Fibroblast of the conjunctiva (primary cell): ENCODE data around the gene TYMP.

Experiments used
- DNase-seq: peaks from one replicate; pipeline ENCODE4 v3.0.0-alpha.2; 2010; ENCODE audit warnings: low read depth

TYMP gene

GRCh38 chr22:50529897-50530579, at the start of gene TYMP:
Gene TYMP, minus strand, starts transcription at chr22:50530012. Its CDS starts 303 bp downstream, at chr22:50529709.
- peak; percentile 48 for DNase-seq

GRCh38 chr22:50578776-50579310, 49.0 kb upstream of the TYMP start:
- no peak for DNase-seq

GRCh38 chr22:50577987-50578775, 48.4 kb upstream of the TYMP start, which contains the start of gene CPT1B:
Gene CPT1B, minus strand, starts transcription at chr22:50578427. Its CDS starts 512 bp downstream, at chr22:50577915.
- no peak for DNase-seq

- DNase-seq: no peak
These were observed 47.8 kb upstream of the TYMP start for GRCh38 chr22:50577697-50577986.

- DNase-seq: no peak
These were observed 47.2 kb upstream of the TYMP start for GRCh38 chr22:50576806-50577696.

- DNase-seq: peak; percentile 12
These were observed 46.3 kb upstream of the TYMP start for GRCh38 chr22:50576070-50576469.

- DNase-seq: no peak
These were observed 45.7 kb upstream of the TYMP start for GRCh38 chr22:50575426-50575941.

GRCh38 chr22:50574383-50574755, 44.6 kb upstream of the TYMP start:
- no peak for DNase-seq

GRCh38 chr22:50573491-50574382, 43.9 kb upstream of the TYMP start:
- DNase-seq: no peak

- no peak for DNase-seq
These were observed 43.2 kb upstream of the TYMP start for GRCh38 chr22:50572965-50573364.

- DNase-seq: no peak
These were observed 41.7 kb upstream of the TYMP start for GRCh38 chr22:50571264-50572175.

- DNase-seq: no peak
These were observed 41.0 kb upstream of the TYMP start for GRCh38 chr22:50570861-50571260.

- no peak for DNase-seq
These were observed 40.2 kb upstream of the TYMP start for GRCh38 chr22:50569896-50570535.

GRCh38 chr22:50569041-50569459, 39.2 kb upstream of the TYMP start:
- no peak for DNase-seq

- no peak for DNase-seq
These were observed 38.8 kb upstream of the TYMP start for GRCh38 chr22:50568626-50569025.

- no peak for DNase-seq
These were observed 38.0 kb upstream of the TYMP start for GRCh38 chr22:50567721-50568252.

GRCh38 chr22:50564289-50564688, 34.5 kb upstream of the TYMP start:
- no peak for DNase-seq

- no peak for DNase-seq
These were observed 33.8 kb upstream of the TYMP start for GRCh38 chr22:50563413-50564160.
